Caco-2 (cell line): ENCODE results near the gene TUBGCP6. TPM values are rescaled to one million over a fixed set of nuclear protein-coding genes. Genes with fewer than 3 reads are reported as not detected.

Experiments
- BruUV-seq: library from RNA; stranded (reverse); fragments of 400-500 nt; replicated peaks from 2 replicates; lab custom pipeline; 2021; lab: Mats Ljungman, UMichigan
- CTCF ChIA-PET: fragments of 300-600 bp; sonication (Branson Sonifier 250); formaldehyde crosslinking; loops from one replicate; lab custom pipeline; 2022; ENCODE audit warnings: antibody characterized with exemption; lab: Charles Lee
- POLR2A ChIA-PET: fragments of 300-600 bp; sonication (Branson Sonifier 250); formaldehyde crosslinking; loops from one replicate; lab custom pipeline; 2022; ENCODE audit warnings: antibody characterized with exemption; lab: Charles Lee
- DNase-seq, 2 experiments: peaks; one replicate each; pipeline versions ENCODE4 v3.0.0 to v3.0.0-alpha.2; 2020 to 2022
- H3K27me3 ChIP-seq: replicated peaks from 2 replicates; pipeline ENCODE4 v1.6.0; 2011; ENCODE audit warnings: low read length; ENCODE audit not compliant: control insufficient read depth, insufficient read depth
- H3K36me3 ChIP-seq: 2 replicates; pipeline ENCODE4 v1.5.1; 2011; ENCODE audit warnings: low read length; ENCODE audit not compliant: control insufficient read depth, insufficient read depth
- H3K4me1 ChIP-seq: fragments of 250-450 bp; sonication (Bioruptor Pico); 2 replicates; pipeline ENCODE4 v1.5.1; 2020; ENCODE audit warnings: mild to moderate bottlenecking
- H3K4me3 ChIP-seq: 2 replicates; pipeline ENCODE4 v1.5.1; 2011; ENCODE audit warnings: low read depth, mild to moderate bottlenecking, control low read depth, low read length
- H3K9me3 ChIP-seq: fragments of 250-450 bp; sonication (Bioruptor Pico); 2 replicates; pipeline ENCODE4 v1.5.1; 2020; ENCODE audit warnings: mild to moderate bottlenecking, moderate library complexity
- H3K27ac Mint-ChIP-seq: one replicate; pipeline ENCODE4 v1.8.0; 2022; ENCODE audit warnings: mixed read lengths; ENCODE audit not compliant: unreplicated experiment
- H3K27me3 Mint-ChIP-seq: one replicate; pipeline ENCODE4 v1.8.0; 2022; ENCODE audit warnings: mixed read lengths; ENCODE audit not compliant: insufficient read depth, unreplicated experiment
- H3K36me3 Mint-ChIP-seq: one replicate; pipeline ENCODE4 v1.8.0; 2022; ENCODE audit warnings: mild to moderate bottlenecking, mixed read lengths; ENCODE audit not compliant: insufficient read depth, unreplicated experiment
- H3K4me1 Mint-ChIP-seq: one replicate; pipeline ENCODE4 v1.8.0; 2022; ENCODE audit warnings: low read depth, mixed read lengths; ENCODE audit not compliant: unreplicated experiment
- H3K4me3 Mint-ChIP-seq: one replicate; pipeline ENCODE4 v1.8.0; 2022; ENCODE audit warnings: mild to moderate bottlenecking, moderate library complexity, mixed read lengths; ENCODE audit not compliant: unreplicated experiment
- H3K9me3 Mint-ChIP-seq: one replicate; pipeline ENCODE4 v1.8.0; 2022; ENCODE audit warnings: mixed read lengths; ENCODE audit not compliant: unreplicated experiment
- CTCF ChIP-seq, 2 experiments: fragments of 200-600 bp in 1 of 2; IDR thresholded peaks; 1 replicate in 1 of 2; 2 replicates in 1 of 2; pipeline versions ENCODE4 v1.5.1 to v1.8.0; 2011 to 2022; ENCODE audit warnings: antibody characterized with exemption in 1 of 2, control low read depth in 1 of 2, inconsistent platforms in 1 of 2, low read depth in 1 of 2, low read length in 1 of 2, mild to moderate bottlenecking in 1 of 2, moderate library complexity in 1 of 2; ENCODE audit not compliant: insufficient read depth in 1 of 2, severe bottlenecking in 1 of 2, unreplicated experiment in 1 of 2
- intact Hi-C: fragments of 100-400 bp; cut with micrococcal nuclease; formaldehyde crosslinking; loops from one replicate; pipeline ENCODE4 v1.10.0; 2022; ENCODE audit not compliant: unreplicated experiment
- total RNA-seq: library from RNA; stranded (reverse); gene quantifications from 2 replicates; pipeline ENCODE4 v1.2.3, GENCODE V29; 2022

The TUBGCP6 gene
- total RNA-seq, 1 experiment from 2014 or later = 29.3 TPM

- ChIA-PET CTCF (no interaction called here), POLR2A (no interaction called here)
- Mint-ChIP-seq H3K4me3 (peak overlapping the region; percentile 76), H3K4me1 (peaks cover 4% of the 10 kb centered on the region), H3K9me3 (no peaks in the 10 kb centered on the region), H3K27me3 (no peaks in the 10 kb centered on the region), H3K27ac (no peak overlapping the region), H3K36me3 (peaks cover 56% of the 10 kb centered on the region)
- intact Hi-C loops = no loop called here
- peaks cover 19% of the 10 kb centered on the region for H3K4me1 ChIP-seq
- peak in 1 of 2 experiments; percentile 54 for DNase-seq
- peak overlapping the region; percentile 58; the same call in 1 of the 2 replicates for H3K4me3 ChIP-seq
- no TSS peak for BruUV-seq
- H3K9me3 ChIP-seq = no peaks in the 10 kb centered on the region
- H3K36me3 ChIP-seq = peaks cover 9% of the 10 kb centered on the region; the same call in 1 of the 2 replicates
- no peaks in the 10 kb centered on the region for H3K27me3 ChIP-seq
- TF ChIP-seq CTCF (IDR thresholded peaks at IDR 0.05; ENCODE audit: insufficient read depth in 1 of 2, low read depth in 1 of 2, low read length in 1 of 2, severe bottlenecking in 1 of 2, unreplicated experiment in 1 of 2) = peak in 1 of 2 experiments; percentile 26
These were observed 1.7 kb upstream of the TUBGCP6 start for GRCh38 chr22:50246242-50247175.

DNA sequence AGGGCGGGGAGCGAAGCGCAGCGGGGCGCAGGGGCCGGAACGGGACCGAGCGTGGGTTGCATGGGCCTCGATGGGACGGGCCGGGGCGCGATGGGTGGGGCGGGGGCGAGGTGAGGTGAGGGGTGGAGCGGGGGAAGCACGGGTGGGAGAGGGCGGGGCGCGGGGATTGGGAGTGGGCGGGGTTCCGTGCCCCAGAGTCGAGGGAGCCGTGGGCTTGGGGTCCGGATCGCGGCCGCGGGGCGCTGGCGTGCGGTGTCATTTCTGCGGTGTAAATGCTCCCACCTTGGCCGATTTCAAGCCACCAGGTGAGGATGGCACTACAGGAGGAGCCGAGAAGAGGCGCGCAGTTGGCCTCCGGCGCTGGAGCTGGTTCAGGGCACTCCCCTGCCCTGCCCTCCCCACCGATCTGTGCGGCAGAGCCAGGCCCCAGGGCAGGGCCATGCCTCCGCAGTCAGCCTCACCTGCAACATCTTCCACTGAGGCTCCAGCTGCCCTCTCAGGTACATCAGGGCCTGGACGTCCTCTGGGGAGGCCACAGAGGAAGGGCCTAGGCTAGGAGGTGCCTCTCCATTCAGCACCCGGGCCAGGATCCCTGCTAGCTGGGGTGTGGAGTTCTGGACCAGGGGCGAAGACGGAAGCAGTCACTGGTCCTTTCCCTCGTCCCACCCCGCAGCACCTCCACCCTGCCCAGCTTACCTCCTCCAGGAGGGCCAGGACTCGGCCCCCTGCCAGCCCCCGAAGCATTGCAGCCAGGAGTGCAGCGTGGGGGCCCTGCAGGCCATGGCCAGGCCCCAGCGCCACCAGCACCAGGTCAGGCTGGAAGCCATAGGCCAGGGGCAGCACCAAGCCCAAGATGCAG is 620 bp upstream of the TUBGCP6 start:
- Histone ChIP-seq H3K4me3 (peak overlapping the region; percentile 58), H3K9me3 (no peaks in the 10 kb centered on the region), H3K4me1 (peaks cover 17% of the 10 kb centered on the region), H3K36me3 (peaks cover 9% of the 10 kb centered on the region; the same call in 1 of the 2 replicates), H3K27me3 (no peaks in the 10 kb centered on the region)
- Mint-ChIP-seq H3K27me3 (no peaks in the 10 kb centered on the region), H3K27ac (peak overlapping the region; percentile 87), H3K4me3 (peak overlapping the region; percentile 76), H3K36me3 (peaks cover 56% of the 10 kb centered on the region), H3K4me1 (peaks cover 8% of the 10 kb centered on the region), H3K9me3 (no peaks in the 10 kb centered on the region)
- intact Hi-C loops = no loop called here
- no peak for DNase-seq
- TF ChIP-seq CTCF (IDR thresholded peaks at IDR 0.05; ENCODE audit: insufficient read depth in 1 of 2, low read depth in 1 of 2, low read length in 1 of 2, severe bottlenecking in 1 of 2, unreplicated experiment in 1 of 2) = no peak
- BruUV-seq = no TSS peak
- CTCF ChIA-PET = interaction anchor here (0.5 to 2.5 kb wide), 3 partner anchors 50 to 97 kb away, joined by 3 to 8 read pairs (median 3); no protein-coding TSS in a partner anchor
- POLR2A ChIA-PET = no interaction called here
